ENCODE measurements around the gene RAB10.

Gene RAB10

GRCh38 chr2:26035090-26035743 is 1.3 kb downstream of the RAB10 start:
- Histone ChIP-seq H3K27ac (ENCODE audit: low read depth, low read length) (no peak overlapping the region), H3K4me1 (ENCODE audit: control insufficient read depth, insufficient read depth, low read length) (peaks cover 9% of the 10 kb centered on the region), H3K9ac (ENCODE audit: low read depth, low read length) (peak overlapping the region; percentile 88), H3K36me3 (ENCODE audit: control insufficient read depth, insufficient read depth, low read length) (peaks cover 14% of the 10 kb centered on the region), H3K27me3 (ENCODE audit: control insufficient read depth, insufficient read depth, low read length) (no peaks in the 10 kb centered on the region), H3K9me3 (ENCODE audit: control insufficient read depth, insufficient read depth, low read length) (no peaks in the 10 kb centered on the region), H3K4me3 (ENCODE audit: low read depth, low read length) (peak overlapping the region; percentile 98)

DNA sequence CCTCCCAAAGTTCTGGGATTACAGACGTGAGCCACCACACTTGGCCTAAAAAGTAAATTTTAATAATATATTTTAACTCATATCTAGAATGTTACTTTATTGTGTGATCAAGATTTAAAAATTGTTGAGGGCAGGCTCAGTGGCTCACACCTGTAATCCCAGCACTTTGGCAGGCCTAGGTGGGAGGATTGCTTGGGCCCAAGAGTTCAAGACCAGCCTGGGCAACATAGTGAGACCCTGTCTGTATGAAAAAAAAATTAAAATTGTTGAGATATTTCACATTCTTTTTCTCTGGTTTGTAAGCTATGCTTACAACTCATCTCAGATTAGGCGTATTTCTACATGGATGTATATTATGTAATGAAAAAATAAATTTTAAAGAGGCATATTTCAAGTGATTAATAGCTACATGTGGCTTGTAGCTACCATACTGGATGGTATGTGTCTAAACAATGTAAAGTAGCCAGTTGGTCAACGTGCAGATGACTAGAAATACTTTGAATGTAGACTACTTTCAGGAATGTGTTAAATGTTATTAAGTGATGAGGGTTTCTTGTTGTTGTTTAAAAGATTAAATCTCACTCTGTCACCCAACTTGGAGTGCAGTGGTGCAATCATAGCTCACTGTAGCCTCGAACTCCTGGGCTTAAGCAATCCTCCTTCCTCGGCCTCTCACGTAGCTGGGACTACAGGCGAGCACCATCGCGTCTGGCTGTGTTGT is 5.9 kb downstream of the RAB10 start:
- H3K27ac ChIP-seq (ENCODE audit: low read depth, low read length): no peak overlapping the region
- no peaks in the 10 kb centered on the region for H3K27me3 ChIP-seq (ENCODE audit: control insufficient read depth, insufficient read depth, low read length)
- H3K36me3 ChIP-seq (ENCODE audit: control insufficient read depth, insufficient read depth, low read length): peaks cover 23% of the 10 kb centered on the region
- H3K4me3 ChIP-seq (ENCODE audit: low read depth, low read length): no peak overlapping the region
- H3K4me1 ChIP-seq (ENCODE audit: control insufficient read depth, insufficient read depth, low read length): peaks cover 20% of the 10 kb centered on the region
- H3K9me3 ChIP-seq (ENCODE audit: control insufficient read depth, insufficient read depth, low read length): no peaks in the 10 kb centered on the region
- no peak overlapping the region for H3K9ac ChIP-seq (ENCODE audit: low read depth, low read length)

DNA sequence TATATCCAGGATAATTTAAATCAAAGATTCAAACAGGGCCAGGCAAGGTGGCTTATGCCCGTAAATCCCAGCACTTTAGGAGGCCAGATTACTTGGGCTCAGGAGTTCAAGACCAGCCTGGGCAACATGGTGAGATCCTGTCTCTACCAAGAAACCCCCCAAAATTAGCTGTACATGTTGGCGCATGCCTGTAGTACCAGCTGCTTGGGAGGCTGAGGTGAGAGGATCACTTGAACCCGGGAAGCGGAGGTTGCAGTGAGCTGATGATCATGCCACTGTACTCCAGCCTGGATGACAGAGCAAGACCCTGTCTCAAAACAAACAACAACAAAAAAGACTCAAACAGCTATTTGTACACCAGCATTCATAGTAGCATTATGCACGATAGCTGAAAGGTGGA is 9.2 kb downstream of the RAB10 start:
- Histone ChIP-seq H3K4me1 (ENCODE audit: control insufficient read depth, insufficient read depth, low read length) (peaks cover 16% of the 10 kb centered on the region), H3K9me3 (ENCODE audit: control insufficient read depth, insufficient read depth, low read length) (no peaks in the 10 kb centered on the region), H3K27ac (ENCODE audit: low read depth, low read length) (no peak overlapping the region), H3K9ac (ENCODE audit: low read depth, low read length) (no peak overlapping the region), H3K36me3 (ENCODE audit: control insufficient read depth, insufficient read depth, low read length) (peaks cover 16% of the 10 kb centered on the region), H3K27me3 (ENCODE audit: control insufficient read depth, insufficient read depth, low read length) (no peaks in the 10 kb centered on the region), H3K4me3 (ENCODE audit: low read depth, low read length) (no peak overlapping the region)

- Histone ChIP-seq H3K27ac (ENCODE audit: low read depth, low read length) (no peak overlapping the region), H3K4me3 (ENCODE audit: low read depth, low read length) (no peak overlapping the region), H3K27me3 (ENCODE audit: control insufficient read depth, insufficient read depth, low read length) (no peaks in the 10 kb centered on the region), H3K36me3 (ENCODE audit: control insufficient read depth, insufficient read depth, low read length) (peaks cover 16% of the 10 kb centered on the region), H3K9ac (ENCODE audit: low read depth, low read length) (peak overlapping the region; percentile 54; the same call in 1 of the 2 replicates), H3K4me1 (ENCODE audit: control insufficient read depth, insufficient read depth, low read length) (peaks cover 16% of the 10 kb centered on the region), H3K9me3 (ENCODE audit: control insufficient read depth, insufficient read depth, low read length) (no peaks in the 10 kb centered on the region)
Measured at GRCh38 chr2:26043862-26044696, 10.2 kb downstream of the RAB10 start.

DNA sequence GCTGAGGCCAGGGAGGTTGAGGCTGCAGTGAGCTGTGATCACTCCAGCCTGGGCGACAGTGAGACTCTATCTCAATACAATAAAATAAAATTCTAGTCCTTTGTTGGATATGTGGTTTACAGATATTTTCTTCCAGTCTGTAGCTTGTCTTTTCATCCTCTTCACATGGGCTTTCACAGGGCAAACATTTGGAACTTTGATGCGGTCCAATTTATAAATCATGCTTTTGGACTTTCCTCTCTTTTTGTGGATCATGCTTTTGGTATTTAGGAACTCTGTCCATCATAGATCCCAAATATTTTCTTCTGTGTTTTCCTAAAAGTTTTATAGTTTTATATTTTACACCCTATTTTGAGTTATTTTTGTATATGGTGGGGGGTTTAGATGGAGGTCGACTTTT is 14.9 kb downstream of the RAB10 start:
- H3K4me3 ChIP-seq (ENCODE audit: low read depth, low read length): no peak overlapping the region
- no peaks in the 10 kb centered on the region for H3K9me3 ChIP-seq (ENCODE audit: control insufficient read depth, insufficient read depth, low read length)
- H3K4me1 ChIP-seq (ENCODE audit: control insufficient read depth, insufficient read depth, low read length): peaks cover 7% of the 10 kb centered on the region
- no peak overlapping the region for H3K27ac ChIP-seq (ENCODE audit: low read depth, low read length)
- no peaks in the 10 kb centered on the region for H3K27me3 ChIP-seq (ENCODE audit: control insufficient read depth, insufficient read depth, low read length)
- H3K9ac ChIP-seq (ENCODE audit: low read depth, low read length): no peak overlapping the region
- H3K36me3 ChIP-seq (ENCODE audit: control insufficient read depth, insufficient read depth, low read length): no peaks in the 10 kb centered on the region

DNA sequence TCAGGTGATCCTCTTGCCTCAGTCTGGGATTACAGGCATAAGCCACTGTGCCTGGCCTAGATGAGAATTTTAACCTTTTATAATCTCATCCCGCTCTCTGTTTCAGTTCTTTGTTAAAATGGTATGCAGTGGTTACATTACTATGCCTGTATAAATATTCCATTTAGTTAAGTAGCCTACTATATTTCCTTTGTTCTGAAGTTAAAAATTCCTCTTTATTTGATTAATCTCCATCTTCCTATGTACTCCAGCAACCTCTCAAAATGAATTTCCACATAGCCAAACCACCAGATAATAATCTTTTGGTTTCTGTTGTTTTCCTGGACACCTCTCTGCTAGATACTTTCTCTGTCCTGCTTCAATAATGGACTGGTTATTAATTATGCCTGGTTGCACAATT is 15.8 kb downstream of the RAB10 start:
- Histone ChIP-seq H3K9me3 (ENCODE audit: control insufficient read depth, insufficient read depth, low read length) (no peaks in the 10 kb centered on the region), H3K27ac (ENCODE audit: low read depth, low read length) (no peak overlapping the region), H3K4me1 (ENCODE audit: control insufficient read depth, insufficient read depth, low read length) (no peaks in the 10 kb centered on the region), H3K36me3 (ENCODE audit: control insufficient read depth, insufficient read depth, low read length) (no peaks in the 10 kb centered on the region), H3K9ac (ENCODE audit: low read depth, low read length) (no peak overlapping the region), H3K27me3 (ENCODE audit: control insufficient read depth, insufficient read depth, low read length) (no peaks in the 10 kb centered on the region), H3K4me3 (ENCODE audit: low read depth, low read length) (no peak overlapping the region)

- Histone ChIP-seq H3K27me3 (ENCODE audit: control insufficient read depth, insufficient read depth, low read length) (no peaks in the 10 kb centered on the region), H3K9me3 (ENCODE audit: control insufficient read depth, insufficient read depth, low read length) (no peaks in the 10 kb centered on the region), H3K9ac (ENCODE audit: low read depth, low read length) (no peak overlapping the region), H3K4me1 (ENCODE audit: control insufficient read depth, insufficient read depth, low read length) (peaks cover 3% of the 10 kb centered on the region; the same call in 1 of the 2 replicates), H3K4me3 (ENCODE audit: low read depth, low read length) (no peak overlapping the region), H3K36me3 (ENCODE audit: control insufficient read depth, insufficient read depth, low read length) (no peaks in the 10 kb centered on the region), H3K27ac (ENCODE audit: low read depth, low read length) (no peak overlapping the region)
Measured at GRCh38 chr2:26052740-26053139, 18.9 kb downstream of the RAB10 start.

DNA sequence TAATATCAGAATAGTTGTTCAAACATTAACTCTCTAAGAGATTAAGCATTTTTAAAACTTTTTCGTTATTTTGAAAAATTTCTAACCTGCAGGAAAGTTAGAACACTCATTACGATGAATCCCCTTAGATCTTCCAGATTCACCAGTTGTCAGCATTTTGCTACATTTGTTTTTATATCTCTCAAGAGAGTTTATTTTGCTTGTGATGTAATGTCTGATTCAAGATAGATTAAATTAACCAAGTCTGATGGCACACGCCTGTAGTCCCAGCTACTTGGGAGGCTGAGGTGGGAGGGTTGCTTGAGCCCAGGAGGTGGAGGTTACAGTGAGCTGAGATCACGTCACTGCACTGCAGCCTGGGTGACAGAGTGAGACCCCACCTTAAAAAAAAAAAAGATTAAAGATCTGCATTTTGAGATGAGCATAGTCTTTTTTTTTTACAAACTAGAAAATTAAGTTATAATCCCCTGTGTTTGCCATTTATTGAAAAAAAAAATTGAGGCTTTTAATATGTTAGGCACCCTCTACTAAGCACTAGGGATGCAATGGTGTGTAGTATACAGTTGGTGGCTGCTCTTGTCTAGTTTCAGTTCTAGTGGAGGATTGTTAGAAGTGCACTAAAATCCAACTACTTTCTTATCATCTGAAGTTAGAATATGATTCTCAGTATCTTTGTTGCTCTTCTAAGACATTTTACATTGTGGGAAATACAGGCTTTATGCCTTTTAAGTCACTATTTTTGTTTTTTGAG is 20.9 kb downstream of the RAB10 start:
- Histone ChIP-seq H3K27ac (ENCODE audit: low read depth, low read length) (no peak overlapping the region), H3K4me3 (ENCODE audit: low read depth, low read length) (no peak overlapping the region), H3K9me3 (ENCODE audit: control insufficient read depth, insufficient read depth, low read length) (no peaks in the 10 kb centered on the region), H3K4me1 (ENCODE audit: control insufficient read depth, insufficient read depth, low read length) (peaks cover 3% of the 10 kb centered on the region; the same call in 1 of the 2 replicates), H3K36me3 (ENCODE audit: control insufficient read depth, insufficient read depth, low read length) (peaks cover 4% of the 10 kb centered on the region; the same call in 1 of the 2 replicates), H3K9ac (ENCODE audit: low read depth, low read length) (no peak overlapping the region), H3K27me3 (ENCODE audit: control insufficient read depth, insufficient read depth, low read length) (no peaks in the 10 kb centered on the region)

DNA sequence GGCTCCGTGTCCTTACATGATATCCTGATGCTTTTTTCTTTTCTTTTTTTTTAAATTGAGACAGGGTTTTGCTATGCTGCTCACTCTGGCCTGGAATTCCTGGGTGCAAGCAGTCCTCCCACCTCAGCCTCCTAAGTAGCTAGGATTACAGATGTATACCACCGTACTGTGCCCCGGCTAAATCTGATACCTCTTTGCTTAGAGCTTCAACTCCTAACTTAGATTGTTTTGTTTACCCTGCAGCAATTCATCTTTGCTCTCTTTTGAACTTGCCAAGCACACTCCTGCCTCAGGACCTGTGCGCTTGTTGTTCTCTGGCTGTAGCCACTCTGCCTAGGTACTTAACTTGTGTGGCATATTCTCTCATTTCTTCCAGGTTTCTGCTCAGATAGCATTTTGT is 24.5 kb downstream of the RAB10 start:
- H3K9me3 ChIP-seq (ENCODE audit: control insufficient read depth, insufficient read depth, low read length): no peaks in the 10 kb centered on the region
- no peak overlapping the region for H3K4me3 ChIP-seq (ENCODE audit: low read depth, low read length)
- H3K4me1 ChIP-seq (ENCODE audit: control insufficient read depth, insufficient read depth, low read length): peaks cover 3% of the 10 kb centered on the region; the same call in 1 of the 2 replicates
- no peak overlapping the region for H3K9ac ChIP-seq (ENCODE audit: low read depth, low read length)
- H3K36me3 ChIP-seq (ENCODE audit: control insufficient read depth, insufficient read depth, low read length): peaks cover 10% of the 10 kb centered on the region; the same call in 1 of the 2 replicates
- H3K27me3 ChIP-seq (ENCODE audit: control insufficient read depth, insufficient read depth, low read length): no peaks in the 10 kb centered on the region
- H3K27ac ChIP-seq (ENCODE audit: low read depth, low read length): no peak overlapping the region

DNA sequence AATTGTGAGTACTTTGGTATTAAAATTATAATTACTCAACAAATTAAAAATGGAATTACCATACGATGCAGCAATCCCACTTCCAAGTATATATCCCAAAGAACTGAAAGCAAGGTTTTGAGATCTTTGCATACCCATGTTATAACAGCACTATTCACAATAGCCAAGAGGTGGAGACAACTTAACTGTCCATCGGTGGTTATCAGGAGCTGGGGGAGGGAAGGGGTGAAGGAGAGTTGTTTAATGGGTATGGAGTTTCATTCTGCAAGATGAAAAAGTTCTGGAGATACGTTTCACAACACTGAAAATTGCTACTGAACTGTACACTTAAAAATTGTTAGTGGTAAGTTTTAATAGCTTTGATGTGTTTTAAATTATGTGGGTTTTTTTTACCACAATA is 25.7 kb downstream of the RAB10 start:
- H3K27ac ChIP-seq (ENCODE audit: low read depth, low read length): no peak overlapping the region
- H3K36me3 ChIP-seq (ENCODE audit: control insufficient read depth, insufficient read depth, low read length): peaks cover 10% of the 10 kb centered on the region; the same call in 1 of the 2 replicates

More for the DNA sequence above, 25.7 kb downstream of the RAB10 start:
- Histone ChIP-seq H3K9ac (ENCODE audit: low read depth, low read length) (no peak overlapping the region), H3K4me1 (ENCODE audit: control insufficient read depth, insufficient read depth, low read length) (peaks cover 3% of the 10 kb centered on the region; the same call in 1 of the 2 replicates), H3K4me3 (ENCODE audit: low read depth, low read length) (no peak overlapping the region), H3K27me3 (ENCODE audit: control insufficient read depth, insufficient read depth, low read length) (no peaks in the 10 kb centered on the region), H3K9me3 (ENCODE audit: control insufficient read depth, insufficient read depth, low read length) (no peaks in the 10 kb centered on the region)
